ENCODE data around the gene FATE1. TPM values are rescaled to one million over a fixed set of nuclear protein-coding genes. Genes with fewer than 3 reads are reported as not detected.

FATE1 gene
- total RNA-seq, 6 donors from 2014 or later: 0.88 TPM; not detected in 5

DNA sequence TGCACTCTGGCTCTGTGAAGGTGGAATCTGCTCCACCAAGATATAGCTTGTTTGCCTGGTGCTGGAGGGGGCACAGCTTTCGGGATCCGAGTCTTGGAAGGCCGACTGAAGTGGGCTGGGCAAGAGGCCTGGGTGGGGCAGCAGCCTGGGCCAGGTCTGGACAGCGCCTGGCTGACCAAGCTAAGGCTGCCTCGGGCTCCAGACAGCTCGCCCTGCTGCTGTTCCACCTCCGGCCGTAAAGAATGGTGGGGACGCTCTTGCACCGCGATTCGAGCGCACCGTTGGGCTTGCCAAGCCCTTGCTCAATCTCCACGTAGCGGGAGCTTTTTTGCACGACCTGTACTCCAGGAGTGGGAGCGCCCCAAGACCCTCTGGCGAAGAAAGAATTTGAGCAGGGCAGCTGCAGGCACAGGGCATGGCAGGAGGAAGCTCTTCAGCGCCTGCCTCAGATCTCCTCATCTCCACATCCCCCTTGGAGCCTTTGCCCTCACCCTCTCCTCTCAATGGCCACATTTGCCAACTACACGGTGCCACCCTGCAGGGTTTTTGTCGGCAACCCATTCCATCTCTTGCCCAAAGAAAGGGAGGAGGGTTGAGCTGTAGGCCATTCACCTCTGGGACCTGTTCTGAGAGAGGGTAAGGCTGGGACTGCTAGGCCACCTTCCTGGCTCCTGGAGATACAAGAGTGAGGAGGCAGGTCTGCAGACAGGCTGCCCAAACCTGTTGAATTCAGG lies 37.6 kb downstream of the FATE1 start:
- Histone ChIP-seq H3K4me1 (peaks cover 0 to 8% (median 0%) of the 10 kb centered on the region in 4 donors), H3K27ac (no peak overlapping the region), H3K4me3 (no peak overlapping the region), H3K36me3 (no peaks in the 10 kb centered on the region), H3K9me3 (no peaks in the 10 kb centered on the region), H3K27me3 (no peaks in the 10 kb centered on the region)
- TF ChIP-seq CTCF (IDR thresholded peaks at IDR 0.05): peak; percentile 64 to 87 (median 76)
- TF ChIP-seq POLR2A (IDR thresholded peaks at IDR 0.05): no peak
- ATAC-seq (ENCODE audit: low FRiP score in 2 of 2) (peak; percentile 73 to 95), DNase-seq (peak; percentile 51 to 55)
- 10 to 29% methylated on average over 4 to 22 of the region's 22 CpGs for WGBS, 2 donors

DNA sequence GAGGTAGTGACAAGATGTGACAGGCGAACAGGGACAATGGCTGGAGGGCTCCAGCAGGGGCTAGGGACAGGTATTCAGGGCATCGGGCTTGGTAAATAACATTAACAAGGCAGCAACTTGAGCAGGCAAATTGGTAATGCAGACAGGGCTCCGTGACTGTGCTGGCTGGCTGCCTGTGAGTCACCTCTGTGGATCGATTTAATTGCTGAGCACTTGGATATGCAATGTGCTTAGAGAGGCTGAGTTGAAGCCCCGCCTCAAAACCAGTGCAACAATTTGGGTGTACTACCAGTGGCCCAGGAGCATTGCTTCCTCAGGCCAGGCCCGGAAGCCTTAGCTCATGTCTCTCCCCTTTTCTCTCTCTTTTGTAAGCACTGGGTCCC lies 38.2 kb downstream of the FATE1 start:
- ATAC-seq (ENCODE audit: low FRiP score in 2 of 2): peak in 1 of 2 donors; percentile 69
- Histone ChIP-seq H3K9me3 (no peaks in the 10 kb centered on the region), H3K4me1 (peaks cover 0 to 8% (median 0%) of the 10 kb centered on the region in 4 donors), H3K27ac (no peak overlapping the region), H3K4me3 (no peak overlapping the region), H3K36me3 (no peaks in the 10 kb centered on the region), H3K27me3 (no peaks in the 10 kb centered on the region)
- DNase-seq: no peak
- TF ChIP-seq CTCF (IDR thresholded peaks at IDR 0.05): no peak
- no peak for TF ChIP-seq POLR2AphosphoS5 (IDR thresholded peaks at IDR 0.05)
- TF ChIP-seq POLR2A (IDR thresholded peaks at IDR 0.05): no peak
- no peak for TF ChIP-seq EP300 (IDR thresholded peaks at IDR 0.05)
- 70 to 82% methylated on average over 4 to 6 of the region's 6 CpGs for WGBS, 2 donors

DNA sequence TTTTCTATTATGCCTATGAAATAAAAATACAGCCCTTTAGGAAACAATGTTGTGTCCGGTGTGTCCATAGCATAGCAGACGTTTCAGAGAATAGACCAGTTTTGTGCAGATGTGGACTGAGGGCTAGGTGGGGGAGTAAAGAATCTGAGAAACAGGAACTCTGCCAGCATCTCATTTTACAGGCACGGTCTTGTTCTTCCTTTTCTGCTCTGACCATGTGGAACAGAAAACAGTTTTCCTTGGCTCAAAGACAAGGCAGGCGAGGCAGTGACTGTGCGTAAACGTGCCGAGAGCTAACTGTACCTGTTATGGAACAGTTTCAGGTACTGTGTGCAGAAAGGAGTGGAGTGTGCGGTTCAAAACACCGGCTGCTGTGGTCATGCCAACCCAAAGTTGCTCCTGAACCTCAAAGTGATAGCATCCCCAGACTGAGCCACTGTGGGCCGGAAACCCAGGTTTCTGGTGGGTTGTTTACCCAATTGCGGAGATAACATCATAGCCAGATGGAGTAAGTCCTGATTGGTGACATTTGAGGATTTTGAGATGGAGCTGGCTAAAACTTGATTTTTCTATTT lies 38.9 kb downstream of the FATE1 start:
- TF ChIP-seq EP300 (IDR thresholded peaks at IDR 0.05): no peak
- no peak for TF ChIP-seq POLR2A (IDR thresholded peaks at IDR 0.05)
- no peak for TF ChIP-seq POLR2AphosphoS5 (IDR thresholded peaks at IDR 0.05)
- TF ChIP-seq CTCF (IDR thresholded peaks at IDR 0.05): no peak
- WGBS, 2 donors: 66 to 71% methylated on average over 4 to 11 of the region's 11 CpGs
- no peak for ATAC-seq (ENCODE audit: low FRiP score in 2 of 2)
- H3K27me3 ChIP-seq: no peaks in the 10 kb centered on the region
- peaks cover 0 to 8% (median 0%) of the 10 kb centered on the region in 4 donors for H3K4me1 ChIP-seq
- no peak overlapping the region for H3K27ac ChIP-seq
- no peak for DNase-seq
- no peaks in the 10 kb centered on the region for H3K36me3 ChIP-seq
- H3K9me3 ChIP-seq: no peaks in the 10 kb centered on the region
- H3K4me3 ChIP-seq: no peak overlapping the region

- ATAC-seq (ENCODE audit: low FRiP score in 2 of 2) (no peak), DNase-seq (no peak)
- Histone ChIP-seq H3K4me3 (no peak overlapping the region), H3K4me1 (no peaks in the 10 kb centered on the region), H3K36me3 (no peaks in the 10 kb centered on the region), H3K27ac (no peak overlapping the region), H3K27me3 (no peaks in the 10 kb centered on the region), H3K9me3 (no peaks in the 10 kb centered on the region)
- TF ChIP-seq EP300 (IDR thresholded peaks at IDR 0.05) (no peak), POLR2AphosphoS5 (IDR thresholded peaks at IDR 0.05) (no peak), CTCF (IDR thresholded peaks at IDR 0.05) (no peak)
- WGBS, 2 donors: 83 to 100% methylated on average over 5 to 11 of the region's 11 CpGs
Measured at GRCh38 chrX:151759041-151759708, 43.3 kb downstream of the FATE1 start.

Data from upper lobe of left lung (tissue), 6 donors.